GM23248 (cell line): ENCODE data around the gene IQCM.

ENCODE experiments used
- EZH2 ChIP-seq: fragments of 200-600 bp; sonication (generic); IDR thresholded peaks from 2 replicates; pipeline ENCODE4 v1.6.1; 2018; ENCODE audit warnings: antibody characterized with exemption, mild to moderate bottlenecking; ENCODE audit not compliant: insufficient read depth, poor library complexity, severe bottlenecking
- EZH2phosphoT487 ChIP-seq: fragments of 200-600 bp; sonication (generic); IDR thresholded peaks from 2 replicates; pipeline ENCODE4 v1.6.1; 2018; ENCODE audit warnings: antibody characterized with exemption, moderate library complexity, mild to moderate bottlenecking, low read depth; ENCODE audit not compliant: insufficient read depth

- TF ChIP-seq EZH2, result no peak
- TF ChIP-seq EZH2phosphoT487, result no peak
Observed at GRCh38 chr4:149489321-149489720, 326.3 kb downstream of the IQCM start.
